HCT116 (cell line): ENCODE measurements around the gene HRH4.

ENCODE experiments used
- ATF3 ChIP-seq: IDR thresholded peaks from 2 replicates; pipeline ENCODE4 v1.6.1; 2012
- CTCF ChIP-seq, 3 experiments: fragments of 200-600 bp in 1 of 3; sonication (generic) in 1 of 3; IDR thresholded peaks in 2 of 3; conservative IDR thresholded peaks in 1 of 3; 2 replicates each; pipeline ENCODE4 v1.5.1; 2012 to 2017; ENCODE audit warnings: low read depth in 2 of 3, low read length in 2 of 3, antibody characterized with exemption in 1 of 3, borderline replicate concordance in 1 of 3, control low read depth in 1 of 3, mild to moderate bottlenecking in 1 of 3, mixed read lengths in 1 of 3, mixed run types in 1 of 3, moderate library complexity in 1 of 3; ENCODE audit not compliant: insufficient read depth in 1 of 3
- EGR1 ChIP-seq: IDR thresholded peaks from 2 replicates; pipeline ENCODE4 v1.6.1; 2012; ENCODE audit warnings: low read depth
- ELF1 ChIP-seq: IDR thresholded peaks from 2 replicates; pipeline ENCODE4 v1.6.1; 2012; ENCODE audit warnings: low read depth, borderline replicate concordance
- EZH2 ChIP-seq: fragments of 200-600 bp; sonication (generic); IDR thresholded peaks from 2 replicates; pipeline ENCODE4 v1.6.1; 2017; ENCODE audit warnings: antibody characterized with exemption, mixed run types
- EZH2phosphoT487 ChIP-seq: fragments of 200-600 bp; IDR thresholded peaks from 2 replicates; pipeline ENCODE4 v1.6.1; 2018; ENCODE audit warnings: antibody characterized with exemption, borderline replicate concordance
- JUND ChIP-seq: IDR thresholded peaks from 2 replicates; pipeline ENCODE4 v1.6.1; 2012
- POLR2A ChIP-seq: IDR thresholded peaks from 2 replicates; pipeline ENCODE4 v1.7.0; 2011; ENCODE audit warnings: borderline replicate concordance; ENCODE audit not compliant: insufficient read depth, insufficient read length; ENCODE audit errors: extremely low read depth
- POLR2AphosphoS5 ChIP-seq: IDR thresholded peaks from 2 replicates; pipeline ENCODE4 v1.6.1; 2011; ENCODE audit warnings: mild to moderate bottlenecking, low read depth, low read length, moderate library complexity
- RAD21 ChIP-seq: IDR thresholded peaks from 2 replicates; pipeline ENCODE4 v1.6.1; 2012; ENCODE audit warnings: low read depth, mild to moderate bottlenecking
- TCF7L2 ChIP-seq: IDR thresholded peaks from 2 replicates; pipeline ENCODE4 v1.7.0; 2011; ENCODE audit warnings: borderline replicate concordance, inconsistent platforms; ENCODE audit not compliant: insufficient read depth, insufficient read length; ENCODE audit errors: extremely low read depth
- ZNF274 ChIP-seq: fragments of 200-500 bp; sonication (Bioruptor generic); IDR thresholded peaks from 2 replicates; pipeline ENCODE4 v1.6.1; 2014; ENCODE audit warnings: mild to moderate bottlenecking, low read depth, low read length, inconsistent platforms
- TF ChIP-seq, protein P1 (sequence below): IDR thresholded peaks from 2 replicates; pipeline ENCODE4 v1.6.1; 2012; ENCODE audit warnings: low read depth
- TF ChIP-seq, protein P2 (sequence below): IDR thresholded peaks from 2 replicates; pipeline ENCODE4 v1.6.1; 2012

GRCh38 chr18:24491927-24492834 is 31.7 kb downstream of the HRH4 start:
- no peak for TF ChIP-seq POLR2A
- no peak for TF ChIP-seq CTCF (IDR thresholded peaks at IDR 0.05 in 2 of 3, conservative IDR thresholded peaks at IDR 0.05 in 1 of 3; ENCODE audit: borderline replicate concordance in 1 of 3, insufficient read depth in 1 of 3, low read depth in 2 of 3, low read length in 2 of 3)
- no peak for TF ChIP-seq TCF7L2
- no peak for TF ChIP-seq EZH2
- no peak for TF ChIP-seq POLR2AphosphoS5
- no peak for TF ChIP-seq EZH2phosphoT487
- no peak for TF ChIP-seq ZNF274
- no peak for TF ChIP-seq ELF1
- TF ChIP-seq, protein P1, sequence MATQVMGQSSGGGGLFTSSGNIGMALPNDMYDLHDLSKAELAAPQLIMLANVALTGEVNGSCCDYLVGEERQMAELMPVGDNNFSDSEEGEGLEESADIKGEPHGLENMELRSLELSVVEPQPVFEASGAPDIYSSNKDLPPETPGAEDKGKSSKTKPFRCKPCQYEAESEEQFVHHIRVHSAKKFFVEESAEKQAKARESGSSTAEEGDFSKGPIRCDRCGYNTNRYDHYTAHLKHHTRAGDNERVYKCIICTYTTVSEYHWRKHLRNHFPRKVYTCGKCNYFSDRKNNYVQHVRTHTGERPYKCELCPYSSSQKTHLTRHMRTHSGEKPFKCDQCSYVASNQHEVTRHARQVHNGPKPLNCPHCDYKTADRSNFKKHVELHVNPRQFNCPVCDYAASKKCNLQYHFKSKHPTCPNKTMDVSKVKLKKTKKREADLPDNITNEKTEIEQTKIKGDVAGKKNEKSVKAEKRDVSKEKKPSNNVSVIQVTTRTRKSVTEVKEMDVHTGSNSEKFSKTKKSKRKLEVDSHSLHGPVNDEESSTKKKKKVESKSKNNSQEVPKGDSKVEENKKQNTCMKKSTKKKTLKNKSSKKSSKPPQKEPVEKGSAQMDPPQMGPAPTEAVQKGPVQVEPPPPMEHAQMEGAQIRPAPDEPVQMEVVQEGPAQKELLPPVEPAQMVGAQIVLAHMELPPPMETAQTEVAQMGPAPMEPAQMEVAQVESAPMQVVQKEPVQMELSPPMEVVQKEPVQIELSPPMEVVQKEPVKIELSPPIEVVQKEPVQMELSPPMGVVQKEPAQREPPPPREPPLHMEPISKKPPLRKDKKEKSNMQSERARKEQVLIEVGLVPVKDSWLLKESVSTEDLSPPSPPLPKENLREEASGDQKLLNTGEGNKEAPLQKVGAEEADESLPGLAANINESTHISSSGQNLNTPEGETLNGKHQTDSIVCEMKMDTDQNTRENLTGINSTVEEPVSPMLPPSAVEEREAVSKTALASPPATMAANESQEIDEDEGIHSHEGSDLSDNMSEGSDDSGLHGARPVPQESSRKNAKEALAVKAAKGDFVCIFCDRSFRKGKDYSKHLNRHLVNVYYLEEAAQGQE, result no peak
- TF ChIP-seq EGR1, result no peak
- TF ChIP-seq, protein P2, sequence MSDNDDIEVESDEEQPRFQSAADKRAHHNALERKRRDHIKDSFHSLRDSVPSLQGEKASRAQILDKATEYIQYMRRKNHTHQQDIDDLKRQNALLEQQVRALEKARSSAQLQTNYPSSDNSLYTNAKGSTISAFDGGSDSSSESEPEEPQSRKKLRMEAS, result no peak
- no peak for TF ChIP-seq RAD21
- no peak for TF ChIP-seq ATF3
- TF ChIP-seq JUND, result no peak
